HepG2 (cell line): ENCODE measurements around the gene BBC3. TPM values are rescaled to one million over a fixed set of nuclear protein-coding genes. Genes with fewer than 3 reads are reported as not detected.

Experiments used
- ATAC-seq: fragments of 200-7000 bp; cut with Tn5 transposase; 3 replicates; pipeline ENCODE4 v1.9.1; 2020; ENCODE audit warnings: mild to moderate bottlenecking, moderate library complexity
- BruUV-seq: library from RNA; stranded (reverse); fragments of 400-500 nt; replicated peaks from 2 replicates; lab custom pipeline; 2021; lab: Mats Ljungman, UMichigan
- CTCF ChIA-PET: fragments of 300-600 bp; formaldehyde crosslinking; extraction: SDS; loops from one replicate; lab custom pipeline; 2021; ENCODE audit warnings: low total read pairs, inconsistent platforms, low intra/inter-chr PET ratio; lab: Yijun Ruan, JAX
- POLR2A ChIA-PET: fragments of 350-600 bp; sonication (Branson Sonifier 250); formaldehyde crosslinking; loops from one replicate; lab custom pipeline; 2020; ENCODE audit warnings: antibody characterized with exemption, inconsistent platforms; lab: Yijun Ruan, JAX
- DNase-seq: peaks from one replicate; pipeline ENCODE4 v3.0.0-alpha.2; 2015; ENCODE audit warnings: low spot score
- FAIRE-seq: peaks from 3 replicates; lab custom pipeline; 2011; peaks lifted over from hg19 to GRCh38; lab: Jason Lieb, UNC
- H2AFZ ChIP-seq: one replicate; pipeline ENCODE4 v1.6.1; 2011; ENCODE audit warnings: low read length, inconsistent platforms
- H3K27ac ChIP-seq: fragments of 300-600 bp; 3 replicates; pipeline ENCODE4 v1.8.0; 2011; ENCODE audit warnings: mixed run types, mild to moderate bottlenecking, mixed read lengths, low read length, inconsistent platforms; ENCODE audit not compliant: insufficient read depth; ENCODE audit errors: extremely low read length
- H3K27me3 ChIP-seq, 2 experiments: fragments of 200-600 bp in 1 of 2; 2 replicates in 1 of 2; 3 replicates in 1 of 2; pipeline versions ENCODE4 v1.6.0 to v1.8.0; 2011; ENCODE audit warnings: low read length in 2 of 2, mild to moderate bottlenecking in 2 of 2, moderate library complexity in 2 of 2, inconsistent platforms in 1 of 2; ENCODE audit not compliant: insufficient read depth in 2 of 2, control insufficient read depth in 1 of 2
- H3K36me3 ChIP-seq, 2 experiments: fragments of 200-600 bp in 1 of 2; replicated peaks in 1 of 2; 2 replicates in 1 of 2; 3 replicates in 1 of 2; pipeline versions ENCODE4 v1.5.1 to v1.8.0; 2011; ENCODE audit warnings: low read length in 2 of 2, inconsistent platforms in 1 of 2; ENCODE audit not compliant: insufficient read depth in 2 of 2, control insufficient read depth in 1 of 2
- H3K4me1 ChIP-seq: 2 replicates; pipeline ENCODE4 v1.5.1; 2012; ENCODE audit warnings: low read length, inconsistent platforms; ENCODE audit not compliant: insufficient read depth
- H3K4me2 ChIP-seq: 2 replicates; pipeline ENCODE4 v1.6.0; 2011; ENCODE audit warnings: low read depth, low read length, inconsistent platforms
- H3K4me3 ChIP-seq, 3 experiments: fragments of 200-600 bp in 1 of 3; sonication (generic), shearing (Covaris generic) in 1 of 3; replicated peaks in 1 of 3; 2 replicates each; pipeline ENCODE4 v1.5.1; 2011 to 2016; ENCODE audit warnings: low read length in 3 of 3, inconsistent platforms in 2 of 3, low read depth in 2 of 3, mild to moderate bottlenecking in 2 of 3, control low read depth in 1 of 3, mixed read lengths in 1 of 3; ENCODE audit not compliant: insufficient read depth in 1 of 3
- H3K79me2 ChIP-seq: one replicate; pipeline ENCODE4 v1.6.1; 2011; ENCODE audit warnings: low read length, inconsistent platforms; ENCODE audit not compliant: insufficient read depth
- H3K9ac ChIP-seq: 2 replicates; pipeline ENCODE4 v1.6.0; 2011; ENCODE audit warnings: mild to moderate bottlenecking, low read depth, low read length, inconsistent platforms; ENCODE audit not compliant: insufficient read depth
- H3K9me3 ChIP-seq: 2 replicates; pipeline ENCODE4 v1.5.1; 2012; ENCODE audit warnings: mild to moderate bottlenecking, low read length
- H4K20me1 ChIP-seq: 2 replicates; pipeline ENCODE4 v1.6.0; 2011; ENCODE audit warnings: inconsistent platforms, mild to moderate bottlenecking, low read length, moderate library complexity; ENCODE audit not compliant: insufficient read depth
- CHCHD3 ChIP-seq: sonication (generic); formaldehyde crosslinking; IDR thresholded peaks from 2 replicates; pipeline ENCODE4 v1.8.0; 2022; ENCODE audit warnings: mild to moderate bottlenecking, missing genetic modification reagents, moderate library complexity
- GLI4 ChIP-seq: sonication (generic); formaldehyde crosslinking; IDR thresholded peaks from 2 replicates; pipeline ENCODE4 v1.5.1; 2020; ENCODE audit warnings: missing genetic modification reagents, mild to moderate bottlenecking, moderate library complexity, borderline replicate concordance
- HNRNPL ChIP-seq: fragments of 200-400 bp; formaldehyde crosslinking; IDR thresholded peaks from 2 replicates; pipeline ENCODE4 v1.6.1; 2017; ENCODE audit warnings: mild to moderate bottlenecking, low read depth, low read length
- MEF2D ChIP-seq: sonication (generic); formaldehyde crosslinking; IDR thresholded peaks from 2 replicates; pipeline ENCODE4 v1.5.1; 2020; ENCODE audit warnings: mild to moderate bottlenecking, missing genetic modification reagents
- NAIF1 ChIP-seq: sonication (generic); formaldehyde crosslinking; IDR thresholded peaks from 2 replicates; pipeline ENCODE4 v1.5.0; 2020; ENCODE audit warnings: mild to moderate bottlenecking, missing genetic modification reagents, borderline replicate concordance
- NKX3-1 ChIP-seq: sonication (generic); formaldehyde crosslinking; IDR thresholded peaks from 2 replicates; pipeline ENCODE4 v1.5.0; 2020; ENCODE audit warnings: missing genetic modification reagents
- TAF1 ChIP-seq: sonication (generic); formaldehyde crosslinking; IDR thresholded peaks from 2 replicates; pipeline ENCODE4 v1.4.0; 2020; ENCODE audit warnings: missing genetic modification reagents
- TAF15 ChIP-seq: fragments of 200-400 bp; formaldehyde crosslinking; IDR thresholded peaks from one replicate; pipeline ENCODE4 v1.6.1; 2018; ENCODE audit warnings: mild to moderate bottlenecking, low read depth, low read length; ENCODE audit not compliant: poor library complexity, severe bottlenecking
- UBTF ChIP-seq: sonication (generic); formaldehyde crosslinking; IDR thresholded peaks from 2 replicates; pipeline ENCODE4 v1.4.0; 2020; ENCODE audit warnings: mild to moderate bottlenecking, missing genetic modification reagents
- ZBTB40 ChIP-seq, 2 experiments: fragments of 450-650 bp in 1 of 2; sonication (generic) in 1 of 2; formaldehyde crosslinking in 1 of 2; IDR thresholded peaks; 2 replicates each; pipeline versions ENCODE4 v1.6.1 to v1.8.0; 2016 to 2022; ENCODE audit warnings: antibody characterized with exemption in 1 of 2, mild to moderate bottlenecking in 1 of 2, missing genetic modification reagents in 1 of 2
- ZNF121 ChIP-seq: sonication (generic); formaldehyde crosslinking; IDR thresholded peaks from 2 replicates; pipeline ENCODE4 v1.5.0; 2020; ENCODE audit warnings: mild to moderate bottlenecking, missing genetic modification reagents
- ZNF550 ChIP-seq: sonication (generic); formaldehyde crosslinking; IDR thresholded peaks from 2 replicates; pipeline ENCODE4 v1.4.0; 2020; ENCODE audit warnings: mild to moderate bottlenecking, missing genetic modification reagents, borderline replicate concordance
- WGBS: methylation state at CpG from one replicate; pipeline ENCODE4 v1.1.6; 2017; ENCODE audit warnings: low lambda C conversion rate; 5-methylcytosine and 5-hydroxymethylcytosine counted together
- in situ Hi-C: cut with HindIII; loops from 2 replicates; pipeline ENCODE4 v1.10.0; 2017; ENCODE audit warnings: low pct_unique_long_range_greater_than_20kb; ENCODE audit not compliant: extremely low pct_ligation_motif_present
- intact Hi-C: fragments of 100-400 bp; cut with micrococcal nuclease; formaldehyde crosslinking; loops from one replicate; pipeline ENCODE4 v1.10.0; 2022; ENCODE audit not compliant: unreplicated experiment
- polyA plus RNA-seq, 8 experiments: library from polyadenylated mRNA; depleted of rRNA in 3 of 8; stranded (reverse) in 7 of 8; unstranded in 1 of 8; fragments of >200 nt; fragmentation: Illumina TruSeq in 4 of 8; extraction: Trizol in 4 of 8; gene quantifications; 2 replicates each; pipeline versions ENCODE4 v1.2.1 to v1.2.3, GENCODE V29; 2011 to 2016; ENCODE audit warnings: low read depth in 4 of 8, missing spikeins in 1 of 8, mixed read lengths in 1 of 8; ENCODE audit not compliant: insufficient read depth in 1 of 8
- total RNA-seq, 5 experiments: library from RNA; depleted of rRNA; stranded (reverse); fragments of >200 nt; fragmentation: Illumina TruSeq; extraction: Trizol; gene quantifications; 2 replicates each; pipeline ENCODE4 v1.2.3, GENCODE V29; 2016; ENCODE audit warnings: low read depth in 1 of 5

Gene BBC3
- total and polyA plus RNA-seq, 2 of the 13 experiments (the other 11 are each of a cell fraction or from before 2014, with no cell fraction given), result 6.1 to 8.8 TPM

DNA sequence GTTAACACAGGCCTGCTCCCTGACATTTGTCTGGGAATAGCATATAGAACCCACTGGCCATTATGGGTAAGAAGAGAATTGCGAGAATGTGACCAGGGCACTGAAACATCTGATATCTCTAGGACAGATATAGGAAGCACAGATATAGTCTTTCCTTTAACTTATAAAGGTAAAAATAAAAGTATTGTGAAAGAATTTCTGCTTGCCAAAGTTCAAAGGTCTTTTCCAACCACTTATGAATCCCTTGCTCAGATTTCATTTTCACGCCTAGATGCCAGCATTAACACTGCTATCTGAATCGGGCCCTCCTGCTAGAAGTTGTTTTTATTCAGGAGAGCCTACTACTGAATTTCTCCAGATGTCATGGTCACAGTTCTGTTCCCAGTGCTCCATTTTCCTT lies 27.7 kb downstream of the BBC3 start (continued):
- TF ChIP-seq NKX3-1 (CRISPR knock-in tag) (no peak), UBTF (CRISPR knock-in tag) (no peak), HNRNPL (no peak), NAIF1 (CRISPR knock-in tag) (no peak), GLI4 (CRISPR knock-in tag) (no peak), CHCHD3 (CRISPR knock-in tag) (no peak), ZNF121 (CRISPR knock-in tag) (no peak), TAF1 (CRISPR knock-in tag) (no peak), TAF15 (no peak), MEF2D (CRISPR knock-in tag) (no peak)

DNA sequence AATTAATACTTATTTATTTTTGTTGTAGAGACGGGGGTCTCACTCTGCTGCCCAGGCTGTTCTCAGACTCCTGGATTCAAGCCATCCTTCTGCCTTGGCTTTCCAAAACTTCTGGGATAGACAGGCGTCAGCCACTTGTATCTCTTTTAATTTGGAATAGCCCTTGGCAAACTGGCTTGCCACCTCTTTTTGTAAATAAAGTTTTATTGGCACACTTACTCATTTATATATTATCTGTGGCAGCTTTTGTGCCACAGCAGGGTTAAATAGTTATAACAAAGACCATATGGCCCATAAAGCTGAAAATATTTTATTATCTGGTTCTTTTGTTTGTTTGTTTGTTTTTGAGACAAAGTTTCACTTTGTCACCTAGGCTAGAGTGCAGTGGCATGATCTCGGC lies 30.5 kb downstream of the BBC3 start:
- ATAC-seq, result no peak
- Histone ChIP-seq H3K27ac (no peak overlapping the region), H3K36me3 (peaks cover 22 to 65% of the 10 kb centered on the region in 2 experiments), H3K79me2 (no peaks in the 10 kb centered on the region), H4K20me1 (no peaks in the 10 kb centered on the region), H3K9me3 (no peaks in the 10 kb centered on the region), H3K27me3 (no peaks in the 10 kb centered on the region), H3K4me3 (no peak overlapping the region), H2AFZ (no peak overlapping the region), H3K9ac (no peak overlapping the region), H3K4me1 (0 out of 2 replicates have a peak, but pooled peaks cover 8% of the 10 kb centered on the region), H3K4me2 (no peak overlapping the region)
- no peak for TF ChIP-seq ZNF550 (CRISPR knock-in tag)
- no peak; the same call in 1 of the 2 replicates for TF ChIP-seq ZBTB40 (IDR thresholded peaks at IDR 0.05)
- TF ChIP-seq ZBTB40 (CRISPR knock-in tag; IDR thresholded peaks at IDR 0.05), result peak; percentile 78; the same call in 1 of the 2 replicates
- in situ Hi-C loops, result no loop called here
- POLR2A ChIA-PET, result interaction anchor here (2.1 kb wide), 1 partner anchor 26 kb away, joined by 6 read pairs; no protein-coding TSS in a partner anchor
- no peak for DNase-seq
- intact Hi-C loops, result no loop called here
- no peak for FAIRE-seq
- no TSS peak for BruUV-seq
- CTCF ChIA-PET, result no interaction called here
- WGBS, result 96% methylated on average over 3 of the region's 3 CpGs
